Effector memory CD8-positive, alpha-beta T cell (primary cell): ENCODE measurements around the gene SLC39A6.
"Not testable (repeated sequence)": the region's sequence is repeated elsewhere in the genome, so short reads cannot be mapped to it uniquely, and the experiment has no call there.

Source experiments
- ATAC-seq: fragments of 150-1000 bp; cut with Tn5 transposase; replicated peaks from 2 replicates; pipeline ENCODE4 v1.10.0; 2021; ENCODE audit warnings: mild to moderate bottlenecking, moderate library complexity
- DNase-seq, 3 experiments: peaks; one replicate each; pipeline ENCODE4 v3.0.0; 2021
- H3K27ac Mint-ChIP-seq, 2 donors: one replicate each; pipeline ENCODE4 v1.8.0; 2022; ENCODE audit warnings: mild to moderate bottlenecking in 2 of 2, mixed read lengths in 2 of 2, moderate library complexity in 2 of 2
- H3K27me3 Mint-ChIP-seq, 2 donors: one replicate each; pipeline ENCODE4 v1.8.0; 2022; ENCODE audit warnings: mixed read lengths in 2 of 2
- H3K36me3 Mint-ChIP-seq: one replicate; pipeline ENCODE4 v1.8.0; 2022; ENCODE audit warnings: mild to moderate bottlenecking, moderate library complexity, mixed read lengths; ENCODE audit not compliant: insufficient read depth
- H3K4me1 Mint-ChIP-seq, 2 donors: one replicate each; pipeline ENCODE4 v1.8.0; 2022; ENCODE audit warnings: low read depth in 2 of 2, mixed read lengths in 2 of 2
- H3K4me3 Mint-ChIP-seq, 2 donors: one replicate each; pipeline ENCODE4 v1.8.0; 2022; ENCODE audit warnings: mild to moderate bottlenecking in 2 of 2, mixed read lengths in 2 of 2, moderate library complexity in 2 of 2
- H3K9me3 Mint-ChIP-seq, 2 donors: one replicate each; pipeline ENCODE4 v1.8.0; 2022; ENCODE audit warnings: mixed read lengths in 2 of 2

Gene SLC39A6

GRCh38 chr18:36130039-36130831 is 1.1 kb upstream of the SLC39A6 start:
- peak; percentile 3 for ATAC-seq

DNA sequence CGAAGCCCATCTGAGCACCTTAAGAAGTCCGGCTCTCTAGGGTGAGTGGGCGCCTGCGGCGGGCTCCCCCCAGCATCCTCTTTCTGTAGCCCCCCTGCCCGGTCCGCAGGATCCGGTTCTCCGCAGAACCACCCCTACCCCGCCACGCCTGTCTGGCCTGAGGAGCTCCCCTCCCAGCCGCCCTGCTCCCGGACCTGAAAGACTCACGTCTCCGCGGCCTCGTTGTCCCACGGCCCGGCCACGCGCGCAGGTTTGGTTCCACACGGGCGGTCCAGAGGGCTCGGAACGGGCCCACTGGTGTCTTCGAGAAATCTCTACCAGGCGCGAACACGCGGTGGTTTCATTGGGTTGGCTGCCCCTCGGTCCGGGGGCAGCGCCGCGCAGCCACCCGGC is 237 bp downstream of the SLC39A6 start:
- H3K4me3 Mint-ChIP-seq = peak overlapping the region; percentile 96 to 98
- no peak for ATAC-seq
- H3K27ac Mint-ChIP-seq = peak overlapping the region; percentile 97 to 99
- no peaks in the 10 kb centered on the region for H3K9me3 Mint-ChIP-seq
- no peaks in the 10 kb centered on the region for H3K27me3 Mint-ChIP-seq
- H3K36me3 Mint-ChIP-seq = peaks cover 31% of the 10 kb centered on the region
- no peak for DNase-seq
- H3K4me1 Mint-ChIP-seq = peaks cover 35 to 56% of the 10 kb centered on the region in 2 donors

More at GRCh38 chr18:36130039-36130831, 1.1 kb upstream of the SLC39A6 start:
- DNase-seq = no peak
- H3K27ac Mint-ChIP-seq = peak overlapping the region; percentile 97 to 99
- peaks cover 30% of the 10 kb centered on the region for H3K36me3 Mint-ChIP-seq
- peaks cover 36 to 56% of the 10 kb centered on the region in 2 donors for H3K4me1 Mint-ChIP-seq
- no peaks in the 10 kb centered on the region for H3K27me3 Mint-ChIP-seq
- peak overlapping the region; percentile 96 to 98 for H3K4me3 Mint-ChIP-seq
- H3K9me3 Mint-ChIP-seq = no peaks in the 10 kb centered on the region

DNA sequence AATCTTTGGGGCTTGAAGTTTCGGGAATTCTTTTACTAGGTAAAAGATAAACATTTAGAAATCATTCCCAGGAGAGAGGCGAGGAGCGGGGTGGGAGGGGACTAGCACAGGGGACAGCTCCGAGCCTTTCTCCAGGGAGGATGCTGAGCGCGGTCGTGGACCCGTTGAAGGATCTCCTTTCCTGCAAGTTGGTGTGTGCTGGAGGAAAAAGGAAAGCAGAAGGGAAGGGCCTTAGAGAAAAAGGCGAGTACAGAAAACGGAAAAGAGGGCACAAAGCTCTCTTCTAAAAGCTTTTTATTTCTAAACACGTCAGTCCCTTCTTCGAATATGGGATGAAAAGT is 640 bp downstream of the SLC39A6 start:
- Mint-ChIP-seq H3K4me1 (peaks cover 33 to 55% of the 10 kb centered on the region in 2 donors), H3K36me3 (peaks cover 30% of the 10 kb centered on the region), H3K27ac (peak overlapping the region; percentile 97 to 99), H3K4me3 (peak overlapping the region; percentile 96 to 98), H3K27me3 (no peaks in the 10 kb centered on the region), H3K9me3 (no peaks in the 10 kb centered on the region)
- ATAC-seq = no peak
- no peak for DNase-seq

GRCh38 chr18:36127836-36128529 is 1.2 kb downstream of the SLC39A6 start:
- H3K9me3 Mint-ChIP-seq = no peaks in the 10 kb centered on the region
- peak overlapping the region; percentile 97 to 99 for H3K27ac Mint-ChIP-seq
- ATAC-seq (no peak), DNase-seq (no peak)
- H3K36me3 Mint-ChIP-seq = peaks cover 33% of the 10 kb centered on the region
- H3K27me3 Mint-ChIP-seq = no peaks in the 10 kb centered on the region
- H3K4me1 Mint-ChIP-seq = peaks cover 33 to 54% of the 10 kb centered on the region in 2 donors
- H3K4me3 Mint-ChIP-seq = peak overlapping the region; percentile 96 to 98

DNA sequence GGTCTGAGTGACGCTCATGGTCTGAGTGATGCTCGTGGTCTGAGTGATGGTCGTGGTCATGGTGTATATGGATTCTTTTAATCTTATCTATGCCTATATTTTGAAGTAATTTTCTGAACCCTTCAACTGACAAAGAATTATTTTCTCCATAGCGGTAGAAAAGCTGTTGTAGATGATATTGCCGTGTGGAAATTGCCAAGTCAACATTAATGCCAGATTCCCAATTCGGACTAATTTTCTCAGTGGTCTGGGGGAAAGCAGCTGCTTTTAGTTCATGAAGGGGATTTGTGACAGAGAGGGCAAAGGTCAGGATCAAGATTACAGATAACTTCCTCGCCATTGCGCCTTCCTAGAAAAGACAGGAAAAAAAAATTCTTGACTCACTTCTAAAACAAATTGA is 2.5 kb downstream of the SLC39A6 start:
- H3K36me3 Mint-ChIP-seq = peaks cover 32% of the 10 kb centered on the region
- no peak overlapping the region for H3K27ac Mint-ChIP-seq
- H3K9me3 Mint-ChIP-seq = no peaks in the 10 kb centered on the region
- H3K27me3 Mint-ChIP-seq = no peaks in the 10 kb centered on the region
- no peak for ATAC-seq
- DNase-seq = no peak
- H3K4me3 Mint-ChIP-seq = no peak overlapping the region
- H3K4me1 Mint-ChIP-seq = peaks cover 21 to 42% of the 10 kb centered on the region in 2 donors

DNA sequence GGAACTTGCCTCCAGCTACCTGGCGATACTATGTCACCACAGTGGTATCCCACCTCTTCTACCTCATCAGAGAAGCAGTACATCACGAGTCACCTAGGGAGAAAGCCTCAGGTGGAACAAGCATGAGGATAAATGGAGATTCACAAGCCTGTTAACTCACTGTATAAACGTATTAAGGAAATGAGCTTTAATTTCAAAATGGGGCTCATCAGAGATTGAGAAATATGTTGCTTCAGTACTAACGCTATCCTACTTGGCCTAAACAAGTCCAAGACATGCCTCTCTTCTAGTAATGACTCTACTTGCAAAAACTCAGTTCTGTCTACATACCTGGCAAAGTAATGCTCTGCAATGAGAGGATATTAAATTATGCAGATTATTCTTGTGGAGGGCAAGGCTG is 4.3 kb downstream of the SLC39A6 start:
- no peak for DNase-seq
- Mint-ChIP-seq H3K4me1 (peaks cover 12 to 35% of the 10 kb centered on the region in 2 donors), H3K36me3 (peaks cover 39% of the 10 kb centered on the region), H3K27ac (no peak overlapping the region), H3K9me3 (no peaks in the 10 kb centered on the region), H3K4me3 (no peak overlapping the region), H3K27me3 (no peaks in the 10 kb centered on the region)
- no peak for ATAC-seq

- ATAC-seq = no peak
- Mint-ChIP-seq H3K27me3 (no peaks in the 10 kb centered on the region), H3K27ac (no peak overlapping the region), H3K4me3 (no peak overlapping the region), H3K4me1 (peaks cover 0 to 4% of the 10 kb centered on the region in 2 donors), H3K36me3 (peaks cover 50% of the 10 kb centered on the region), H3K9me3 (no peaks in the 10 kb centered on the region)
- no peak for DNase-seq
These were observed 8.8 kb downstream of the SLC39A6 start for GRCh38 chr18:36120297-36120696.

- H3K4me1 Mint-ChIP-seq, ATAC-seq, DNase-seq, H3K4me3 Mint-ChIP-seq, H3K27me3 Mint-ChIP-seq, H3K9me3 Mint-ChIP-seq, H3K27ac Mint-ChIP-seq: not testable (repeated sequence)
- H3K36me3 Mint-ChIP-seq = peaks cover 62% of the 10 kb centered on the region
These were observed 12.4 kb downstream of the SLC39A6 start for GRCh38 chr18:36116771-36117170.

DNA sequence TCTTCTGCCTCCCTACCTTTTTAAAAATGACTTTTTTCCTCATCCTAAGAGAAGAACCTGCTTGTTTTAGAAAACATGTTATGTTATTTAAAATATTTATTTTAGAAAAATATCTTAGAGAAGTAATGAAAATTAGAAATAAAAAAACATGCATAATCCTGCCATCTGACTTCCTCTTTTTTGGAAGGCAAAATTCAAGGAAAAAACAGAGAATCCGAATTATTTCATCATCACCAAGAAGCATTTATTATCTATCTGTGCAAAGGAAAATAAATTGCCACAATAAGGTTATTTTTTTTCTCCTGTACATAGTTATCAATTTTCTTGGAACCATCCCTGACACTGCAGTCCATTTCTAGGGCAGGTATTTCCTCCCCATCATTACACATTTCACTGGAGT is 14.4 kb downstream of the SLC39A6 start:
- no peak for ATAC-seq
- Mint-ChIP-seq H3K9me3 (no peaks in the 10 kb centered on the region), H3K4me3 (no peak overlapping the region), H3K4me1 (no peaks in the 10 kb centered on the region), H3K36me3 (peaks cover 64% of the 10 kb centered on the region), H3K27me3 (no peaks in the 10 kb centered on the region), H3K27ac (no peak overlapping the region)
- DNase-seq = no peak

DNA sequence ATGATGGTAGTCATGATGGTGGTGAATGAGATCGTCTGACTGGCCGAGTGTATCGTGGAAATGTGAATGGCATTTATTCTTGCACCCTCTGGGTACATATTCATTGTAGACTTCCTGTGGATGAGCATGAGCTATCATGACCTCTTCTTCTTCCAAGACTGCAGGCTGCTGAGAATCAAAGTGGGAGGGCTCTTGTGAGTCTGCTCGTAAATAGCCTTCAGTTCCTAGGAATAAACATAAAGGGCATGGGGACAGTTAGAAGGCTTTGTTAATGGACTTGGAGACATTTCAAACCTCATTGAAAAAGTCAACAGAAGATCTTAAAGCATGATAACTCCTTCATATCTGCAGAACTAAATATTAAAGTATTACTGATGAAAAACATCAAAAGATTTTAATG is 14.9 kb downstream of the SLC39A6 start:
- Mint-ChIP-seq H3K36me3 (peaks cover 64% of the 10 kb centered on the region), H3K27ac (no peak overlapping the region), H3K4me1 (no peaks in the 10 kb centered on the region), H3K9me3 (no peaks in the 10 kb centered on the region), H3K27me3 (no peaks in the 10 kb centered on the region), H3K4me3 (no peak overlapping the region)
- DNase-seq (no peak), ATAC-seq (no peak)

GRCh38 chr18:36112302-36112701 is 16.8 kb downstream of the SLC39A6 start:
- Mint-ChIP-seq H3K27me3 (no peaks in the 10 kb centered on the region), H3K4me1 (no peaks in the 10 kb centered on the region), H3K9me3 (no peaks in the 10 kb centered on the region), H3K36me3 (peaks cover 61% of the 10 kb centered on the region), H3K4me3 (no peak overlapping the region), H3K27ac (peak overlapping the region in 1 of 2 donors; percentile 71)
- DNase-seq = no peak
- ATAC-seq = no peak

GRCh38 chr18:36109737-36110136 is 19.4 kb downstream of the SLC39A6 start:
- ATAC-seq (no peak), DNase-seq (no peak)
- peaks cover 45% of the 10 kb centered on the region for H3K36me3 Mint-ChIP-seq
- H3K4me1 Mint-ChIP-seq = no peaks in the 10 kb centered on the region
- no peaks in the 10 kb centered on the region for H3K9me3 Mint-ChIP-seq
- no peak overlapping the region for H3K27ac Mint-ChIP-seq
- no peaks in the 10 kb centered on the region for H3K27me3 Mint-ChIP-seq
- no peak overlapping the region for H3K4me3 Mint-ChIP-seq

GRCh38 chr18:36108601-36109000 is 20.5 kb downstream of the SLC39A6 start:
- peaks cover 35% of the 10 kb centered on the region for H3K36me3 Mint-ChIP-seq
- no peaks in the 10 kb centered on the region for H3K4me1 Mint-ChIP-seq
- H3K27me3 Mint-ChIP-seq = no peaks in the 10 kb centered on the region
- no peaks in the 10 kb centered on the region for H3K9me3 Mint-ChIP-seq
- ATAC-seq (no peak), DNase-seq (no peak)
- no peak overlapping the region for H3K4me3 Mint-ChIP-seq
- peak overlapping the region in 1 of 2 donors; percentile 39 for H3K27ac Mint-ChIP-seq

- ATAC-seq (no peak), DNase-seq (no peak)
- H3K4me3 Mint-ChIP-seq = no peak overlapping the region
- H3K27ac Mint-ChIP-seq = no peak overlapping the region
- no peaks in the 10 kb centered on the region for H3K27me3 Mint-ChIP-seq
- H3K9me3 Mint-ChIP-seq = no peaks in the 10 kb centered on the region
- H3K4me1 Mint-ChIP-seq = peaks cover 0 to 4% of the 10 kb centered on the region in 2 donors
- peaks cover 35% of the 10 kb centered on the region for H3K36me3 Mint-ChIP-seq
These were observed 20.9 kb downstream of the SLC39A6 start for GRCh38 chr18:36108196-36108595.
